Measurements from ENCODE around the gene GLIS1.

GLIS1 gene

GRCh38 chr1:53619367-53620060 lies 119.5 kb downstream of the GLIS1 start:
- ChIA-PET POLR2A (no interaction called here), CTCF (no interaction called here)
- no peak for TF ChIP-seq CTCF (IDR thresholded peaks at IDR 0.05; ENCODE audit: insufficient read depth, low read length, missing control alignments)
- DNase-seq (ENCODE audit: low read depth, low spot score) = no peak
- H3K4me3 ChIP-seq (ENCODE audit: low read depth, low read length) = no peak overlapping the region

- ChIA-PET CTCF (interaction anchor here (1.4 kb wide), 1 partner anchor 97 kb away, joined by 4 read pairs; no protein-coding TSS in a partner anchor), POLR2A (no interaction called here)
- no peak for TF ChIP-seq CTCF (IDR thresholded peaks at IDR 0.05; ENCODE audit: insufficient read depth, low read length, missing control alignments)
- no peak overlapping the region for H3K4me3 ChIP-seq (ENCODE audit: low read depth, low read length)
- no peak for DNase-seq (ENCODE audit: low read depth, low spot score)
Measured at GRCh38 chr1:53618500-53619366, 120.2 kb downstream of the GLIS1 start.

GRCh38 chr1:53617851-53618499 lies 121.0 kb downstream of the GLIS1 start:
- ChIA-PET POLR2A (no interaction called here), CTCF (interaction anchor here (1.4 to 2.5 kb wide), 2 partner anchors 9 to 98 kb away, joined by 4 to 9 read pairs; no protein-coding TSS in a partner anchor)
- no peak overlapping the region for H3K4me3 ChIP-seq (ENCODE audit: low read depth, low read length)
- TF ChIP-seq CTCF (IDR thresholded peaks at IDR 0.05; ENCODE audit: insufficient read depth, low read length, missing control alignments) = no peak
- no peak for DNase-seq (ENCODE audit: low read depth, low spot score)

- CTCF ChIA-PET = interaction anchor here (1.4 to 2.5 kb wide), 2 partner anchors 9 to 99 kb away, joined by 4 to 9 read pairs; no protein-coding TSS in a partner anchor
- DNase-seq (ENCODE audit: low read depth, low spot score) = no peak
- H3K4me3 ChIP-seq (ENCODE audit: low read depth, low read length) = no peak overlapping the region
- no peak for TF ChIP-seq CTCF (IDR thresholded peaks at IDR 0.05; ENCODE audit: insufficient read depth, low read length, missing control alignments)
- POLR2A ChIA-PET = no interaction called here
Measured at GRCh38 chr1:53617382-53617781, 121.6 kb downstream of the GLIS1 start.

- TF ChIP-seq CTCF (IDR thresholded peaks at IDR 0.05; ENCODE audit: insufficient read depth, low read length, missing control alignments) = no peak
- H3K4me3 ChIP-seq (ENCODE audit: low read depth, low read length) = no peak overlapping the region
- DNase-seq (ENCODE audit: low read depth, low spot score) = no peak
- CTCF ChIA-PET = interaction anchor here (1.4 to 2.5 kb wide), 3 partner anchors 10 to 137 kb away, joined by 3 to 9 read pairs (median 4); no protein-coding TSS in a partner anchor
- POLR2A ChIA-PET = no interaction called here
Measured at GRCh38 chr1:53616927-53617326, 122.0 kb downstream of the GLIS1 start.
